IPS-20b (cell line): ENCODE results near the gene SLC16A3.

Experiments used
- H3K27ac ChIP-seq: one replicate; pipeline ENCODE4 v1.5.1; 2013; ENCODE audit warnings: low read length
- H3K27me3 ChIP-seq: 2 replicates; pipeline ENCODE4 v1.6.1; 2013; ENCODE audit warnings: mild to moderate bottlenecking, low read length, inconsistent platforms; ENCODE audit not compliant: insufficient read depth
- H3K36me3 ChIP-seq: 2 replicates; pipeline ENCODE4 v1.6.1; 2013; ENCODE audit warnings: low read depth, mild to moderate bottlenecking, inconsistent platforms, low read length, moderate library complexity; ENCODE audit not compliant: insufficient read depth
- H3K4me1 ChIP-seq: 2 replicates; pipeline ENCODE4 v1.6.1; 2013; ENCODE audit warnings: mild to moderate bottlenecking, control low read depth, inconsistent platforms, low read length, moderate library complexity; ENCODE audit not compliant: insufficient read depth
- H3K4me3 ChIP-seq: 2 replicates; pipeline ENCODE4 v1.5.1; 2013; ENCODE audit warnings: mild to moderate bottlenecking, low read length, inconsistent platforms
- H3K9ac ChIP-seq: 2 replicates; pipeline ENCODE4 v1.6.1; 2013; ENCODE audit warnings: low read depth, mild to moderate bottlenecking, inconsistent platforms, low read length, moderate library complexity
- H3K9me3 ChIP-seq: 2 replicates; pipeline ENCODE4 v1.6.1; 2013; ENCODE audit warnings: mild to moderate bottlenecking, low read depth, low read length, inconsistent platforms; ENCODE audit not compliant: insufficient read depth

SLC16A3 gene

DNA sequence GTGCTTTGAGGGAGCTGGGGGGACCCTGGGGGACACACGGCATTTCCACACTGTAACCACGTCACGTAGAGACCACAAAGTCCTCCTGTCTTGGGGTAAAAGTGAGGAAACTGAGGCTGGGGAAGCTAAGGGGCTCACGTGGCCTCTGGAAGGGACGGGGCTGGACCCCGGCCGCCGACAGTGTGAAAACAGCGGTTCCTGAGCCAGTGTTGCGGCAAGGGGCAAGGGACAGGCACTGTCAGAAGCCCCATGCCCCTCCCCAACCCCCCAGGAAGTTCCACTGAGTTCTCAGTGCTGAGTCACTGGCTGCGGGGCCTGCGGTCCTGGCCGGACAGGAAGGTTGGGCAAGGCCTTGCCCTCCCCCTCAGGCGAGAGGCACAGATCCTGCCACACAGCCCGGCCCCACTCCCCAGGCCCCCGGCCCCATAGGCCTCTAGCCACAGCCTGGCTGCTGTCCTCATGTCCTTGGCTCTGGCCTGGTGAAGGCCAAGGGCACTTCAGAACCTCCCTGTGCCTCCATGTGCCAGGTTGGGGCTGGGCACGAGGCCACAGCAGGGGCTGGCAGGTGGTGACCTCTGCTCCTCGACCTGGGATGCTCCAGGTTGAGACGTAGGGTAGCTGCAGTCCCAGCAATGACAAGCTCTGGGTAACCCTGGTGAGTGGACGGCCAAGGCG, 11.2 kb upstream of the SLC16A3 start:
- H3K9ac ChIP-seq: no peak overlapping the region
- H3K36me3 ChIP-seq: no peaks in the 10 kb centered on the region
- peaks cover 29% of the 10 kb centered on the region for H3K27me3 ChIP-seq
- no peaks in the 10 kb centered on the region for H3K9me3 ChIP-seq
- no peaks in the 10 kb centered on the region for H3K4me1 ChIP-seq
- H3K4me3 ChIP-seq: no peak overlapping the region
- H3K27ac ChIP-seq: no peak overlapping the region

DNA sequence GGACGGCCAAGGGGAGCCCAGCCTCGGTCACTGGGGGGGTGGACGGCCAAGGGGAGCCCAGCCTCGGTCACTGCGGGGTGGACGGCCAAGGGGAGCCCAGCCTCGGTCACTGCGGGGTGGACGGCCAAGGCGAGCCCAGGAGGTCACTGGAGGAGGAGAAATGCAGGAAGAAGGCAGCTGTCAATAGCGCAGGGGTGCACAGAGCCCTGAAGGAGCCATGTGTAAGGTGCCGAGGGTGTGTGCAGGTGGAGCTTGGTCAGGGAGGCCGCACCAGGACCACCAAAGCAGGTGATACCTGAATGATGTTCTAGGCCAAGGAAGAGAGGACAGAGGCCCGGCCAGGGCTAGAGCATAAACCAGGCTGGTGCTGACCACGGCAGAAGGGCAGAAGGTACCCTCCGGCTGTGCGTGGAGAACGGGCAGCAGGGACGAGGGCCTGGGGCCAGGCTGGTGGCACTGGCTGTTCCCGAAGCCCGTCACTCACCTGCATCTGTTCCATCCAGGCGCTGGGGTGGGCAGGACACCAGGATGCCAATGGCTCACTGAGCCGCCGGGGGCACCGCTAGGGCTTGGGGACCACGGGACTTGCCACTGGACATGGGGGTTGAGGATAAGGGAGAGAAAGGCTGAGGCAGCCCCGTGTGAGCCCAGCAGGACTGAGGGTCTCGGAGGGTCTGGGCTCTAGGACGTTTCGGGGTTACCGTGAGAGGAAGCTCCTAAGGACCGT, 10.3 kb upstream of the SLC16A3 start:
- Histone ChIP-seq H3K9ac (no peak overlapping the region), H3K4me1 (no peaks in the 10 kb centered on the region), H3K27ac (no peak overlapping the region)

DNA sequence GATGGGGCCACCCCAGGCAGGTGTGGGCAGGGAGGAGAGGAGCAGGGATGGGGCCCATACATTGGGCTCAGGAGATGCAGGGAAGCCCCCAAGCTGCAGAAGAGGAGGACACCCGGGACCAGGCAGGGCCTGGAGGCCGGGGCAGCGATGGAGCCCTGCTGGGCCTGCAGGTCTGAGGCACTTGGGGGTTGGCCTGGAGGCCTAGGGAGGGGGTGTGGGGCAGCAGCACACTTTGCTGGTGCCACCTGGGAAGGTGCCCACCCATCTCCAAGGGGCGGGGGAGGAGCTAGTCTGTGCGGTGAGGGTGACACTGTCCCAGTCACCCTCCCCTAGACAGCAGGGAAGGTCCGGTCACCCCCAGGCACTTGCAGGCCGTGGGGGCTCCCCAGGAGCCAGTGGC, 9.8 kb upstream of the SLC16A3 start:
- no peak overlapping the region for H3K4me3 ChIP-seq
- no peaks in the 10 kb centered on the region for H3K36me3 ChIP-seq
- no peaks in the 10 kb centered on the region for H3K4me1 ChIP-seq
- no peak overlapping the region for H3K27ac ChIP-seq
- no peaks in the 10 kb centered on the region for H3K9me3 ChIP-seq
- H3K27me3 ChIP-seq: peaks cover 17% of the 10 kb centered on the region
- no peak overlapping the region for H3K9ac ChIP-seq

More for the DNA sequence above, 10.3 kb upstream of the SLC16A3 start:
- Histone ChIP-seq H3K36me3 (no peaks in the 10 kb centered on the region), H3K4me3 (no peak overlapping the region), H3K27me3 (peaks cover 23% of the 10 kb centered on the region), H3K9me3 (no peaks in the 10 kb centered on the region)

DNA sequence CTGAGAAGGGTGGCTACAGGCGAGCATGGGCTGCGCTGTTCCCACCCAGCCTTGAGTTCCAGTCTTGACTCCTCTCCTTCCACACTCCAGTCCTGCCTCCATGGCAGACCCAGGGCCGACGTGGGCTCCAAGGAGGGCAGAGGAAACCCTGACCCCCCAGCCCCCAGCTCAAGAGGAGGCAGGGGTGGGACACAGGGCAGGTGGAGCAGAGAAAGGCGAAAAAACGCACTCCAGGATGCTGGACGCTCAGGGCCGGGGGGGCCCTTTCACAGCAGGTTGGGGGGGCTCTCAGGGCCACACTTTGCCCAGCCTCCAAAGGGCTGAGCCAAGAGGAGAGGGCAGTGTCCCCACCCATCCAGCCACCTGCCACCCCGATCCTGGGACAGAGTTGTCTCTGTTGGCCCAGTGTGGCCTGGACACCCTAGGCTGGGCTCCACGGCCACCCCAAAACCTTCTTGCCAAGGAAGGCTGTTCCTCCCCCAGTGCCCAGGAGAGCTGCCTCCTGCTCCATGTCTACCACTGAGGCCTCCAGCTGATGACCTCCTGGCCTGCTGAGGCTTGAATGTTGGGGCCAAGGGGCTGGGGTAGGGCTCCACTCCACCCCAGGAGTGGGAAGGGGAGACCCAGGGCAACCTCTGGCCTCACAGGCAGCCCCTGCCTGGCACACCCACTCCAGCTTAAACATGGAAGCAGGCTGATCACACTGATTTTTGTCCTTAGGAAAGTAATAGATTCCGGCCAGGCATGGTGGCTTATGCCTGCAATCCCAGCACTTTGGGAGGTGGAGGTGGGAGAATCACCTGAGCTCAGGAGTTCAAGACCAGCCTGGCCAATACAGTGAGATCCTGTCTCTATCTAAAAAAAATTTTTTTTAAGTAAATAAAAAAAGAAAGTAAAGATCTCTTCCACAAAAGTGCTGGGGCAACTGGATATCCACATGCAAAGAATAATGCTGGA, 8.8 kb upstream of the SLC16A3 start:
- Histone ChIP-seq H3K4me3 (no peak overlapping the region), H3K27ac (no peak overlapping the region), H3K9me3 (no peaks in the 10 kb centered on the region), H3K9ac (no peak overlapping the region), H3K27me3 (0 out of 2 replicates have a peak, but pooled peaks cover 10% of the 10 kb centered on the region), H3K36me3 (no peaks in the 10 kb centered on the region), H3K4me1 (no peaks in the 10 kb centered on the region)

DNA sequence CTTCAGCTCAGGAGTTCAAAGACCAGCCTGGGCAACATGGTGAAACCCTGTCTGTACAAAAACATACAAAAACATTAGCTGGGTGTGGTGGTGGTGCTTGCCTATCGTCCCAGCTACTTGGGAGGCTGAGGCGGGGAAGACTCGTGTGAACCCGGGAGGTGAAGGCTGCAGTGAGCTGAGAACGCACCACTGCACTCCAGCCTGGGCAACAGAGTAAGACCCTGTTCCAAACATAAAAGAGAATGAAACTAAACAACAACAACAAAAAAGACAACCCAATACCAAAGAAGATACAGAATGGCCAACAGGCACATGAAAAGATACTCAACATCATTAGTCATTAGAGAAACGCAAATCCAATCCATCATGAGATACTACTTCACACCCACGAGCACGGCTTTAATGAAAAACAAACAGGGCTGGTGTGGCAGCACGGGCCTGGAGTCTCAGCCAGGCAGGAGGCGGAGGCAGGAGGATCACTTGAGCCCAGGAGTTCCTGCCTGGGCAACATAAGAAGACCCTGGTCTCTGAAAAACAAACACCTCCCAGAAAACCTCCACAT, 7.4 kb upstream of the SLC16A3 start:
- H3K9ac ChIP-seq: no peak overlapping the region
- H3K4me1 ChIP-seq: no peaks in the 10 kb centered on the region
- no peaks in the 10 kb centered on the region for H3K9me3 ChIP-seq
- no peak overlapping the region for H3K4me3 ChIP-seq
- H3K27me3 ChIP-seq: peaks cover 10% of the 10 kb centered on the region; the same call in 1 of the 2 replicates
- no peaks in the 10 kb centered on the region for H3K36me3 ChIP-seq
- no peak overlapping the region for H3K27ac ChIP-seq

DNA sequence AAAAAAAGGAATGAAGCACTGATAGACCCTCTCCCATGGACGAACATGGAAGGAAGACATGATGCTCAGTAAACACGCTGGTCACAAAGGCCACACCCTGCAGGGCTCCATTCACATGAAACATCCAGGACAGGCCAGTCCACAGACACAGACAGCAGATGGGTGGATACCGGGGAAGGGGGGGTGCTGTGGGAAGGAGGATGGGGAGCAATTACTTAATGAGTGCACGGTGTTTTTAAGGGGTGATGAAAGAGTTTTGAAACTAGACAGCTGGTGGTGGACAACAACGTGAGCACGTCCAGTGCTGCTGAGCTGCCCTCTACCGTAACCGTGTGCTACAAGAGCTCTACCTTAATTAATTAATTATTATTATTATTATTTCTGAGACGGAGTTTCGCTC, 6.0 kb upstream of the SLC16A3 start:
- H3K9ac ChIP-seq: no peak overlapping the region

DNA sequence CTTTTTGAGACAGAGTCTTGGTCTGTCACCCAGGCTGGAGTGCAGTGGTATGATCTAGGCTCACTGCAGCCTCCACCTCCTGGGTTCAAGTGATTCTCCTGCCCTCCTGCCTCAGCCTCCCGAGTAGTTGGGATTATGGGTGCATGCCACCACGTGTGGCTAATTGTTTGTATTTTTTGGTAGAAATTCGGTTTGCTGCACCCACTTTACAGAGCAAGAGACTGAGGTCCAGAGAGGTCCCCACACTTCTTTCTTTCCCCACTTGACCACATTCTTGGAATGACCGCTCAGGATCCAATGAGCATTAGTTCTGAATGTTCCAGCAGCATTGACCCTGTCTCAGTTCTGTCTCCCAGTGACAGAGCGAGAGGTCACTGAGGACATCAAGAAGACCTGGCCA, 5.3 kb upstream of the SLC16A3 start:
- Histone ChIP-seq H3K9me3 (no peaks in the 10 kb centered on the region), H3K27me3 (peaks cover 31% of the 10 kb centered on the region), H3K36me3 (no peaks in the 10 kb centered on the region), H3K4me3 (no peak overlapping the region), H3K9ac (no peak overlapping the region), H3K27ac (no peak overlapping the region), H3K4me1 (no peaks in the 10 kb centered on the region)

More for the DNA sequence above, 6.0 kb upstream of the SLC16A3 start:
- Histone ChIP-seq H3K4me3 (no peak overlapping the region), H3K27ac (no peak overlapping the region), H3K36me3 (no peaks in the 10 kb centered on the region), H3K27me3 (peaks cover 24% of the 10 kb centered on the region), H3K9me3 (no peaks in the 10 kb centered on the region), H3K4me1 (no peaks in the 10 kb centered on the region)

DNA sequence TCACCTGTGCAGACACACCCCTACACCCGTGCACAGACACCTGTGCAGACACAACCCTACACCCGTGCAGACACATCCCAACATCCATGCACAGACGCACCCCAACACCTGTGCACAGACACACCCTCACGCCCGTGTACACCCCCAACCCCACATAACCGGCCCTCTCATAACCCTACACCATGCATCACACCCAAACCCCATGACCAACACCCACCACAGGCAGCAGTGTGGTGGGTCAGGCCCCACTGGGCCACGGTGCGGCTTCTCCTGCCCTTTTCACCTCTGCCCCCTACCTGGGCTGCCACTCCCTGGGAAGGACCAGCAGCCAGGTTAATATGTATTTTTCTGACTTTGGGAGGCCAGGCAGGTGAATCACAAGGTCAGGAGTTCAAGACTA, 4.2 kb upstream of the SLC16A3 start:
- H3K4me3 ChIP-seq: no peak overlapping the region
- H3K9me3 ChIP-seq: no peaks in the 10 kb centered on the region
- H3K27ac ChIP-seq: no peak overlapping the region
- H3K9ac ChIP-seq: no peak overlapping the region
- H3K36me3 ChIP-seq: no peaks in the 10 kb centered on the region
- no peaks in the 10 kb centered on the region for H3K4me1 ChIP-seq
- H3K27me3 ChIP-seq: peaks cover 41% of the 10 kb centered on the region

DNA sequence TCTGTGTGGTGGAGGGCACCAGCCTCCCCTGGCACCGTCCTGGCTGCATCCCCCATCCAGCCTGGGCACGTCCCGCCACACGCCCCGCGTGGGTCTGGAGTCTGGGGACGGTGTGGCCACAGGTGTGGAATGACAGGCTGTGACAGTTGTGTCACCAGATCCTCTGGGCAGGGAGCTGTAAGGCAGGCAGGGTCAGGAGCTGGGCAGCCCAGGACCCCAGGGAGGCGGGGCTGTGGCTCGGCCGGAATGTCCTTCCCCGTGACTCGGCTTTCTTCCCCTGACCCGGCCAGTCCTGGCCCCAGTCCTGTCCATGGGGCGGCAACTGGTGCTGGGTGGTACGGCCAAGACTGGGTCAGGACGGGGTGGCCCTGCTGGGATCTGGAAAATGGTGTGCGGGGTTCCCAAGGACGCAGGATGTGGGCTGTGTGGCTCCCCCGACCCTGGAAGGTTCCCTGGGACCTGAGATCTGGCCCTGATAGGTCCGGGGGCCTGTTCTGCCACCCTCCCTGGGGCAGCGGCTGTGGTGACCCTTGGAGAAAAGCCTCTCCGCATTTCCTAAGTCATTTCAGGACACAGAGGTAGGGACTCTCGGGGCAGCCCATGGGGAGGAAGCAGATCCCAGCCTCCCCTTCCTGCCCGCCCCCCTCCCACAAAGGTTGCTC, 3.3 kb upstream of the SLC16A3 start:
- H3K9me3 ChIP-seq: no peaks in the 10 kb centered on the region
- no peak overlapping the region for H3K9ac ChIP-seq
- no peak overlapping the region for H3K4me3 ChIP-seq
- no peaks in the 10 kb centered on the region for H3K4me1 ChIP-seq
- peaks cover 50% of the 10 kb centered on the region for H3K27me3 ChIP-seq
- no peak overlapping the region for H3K27ac ChIP-seq
- H3K36me3 ChIP-seq: no peaks in the 10 kb centered on the region

DNA sequence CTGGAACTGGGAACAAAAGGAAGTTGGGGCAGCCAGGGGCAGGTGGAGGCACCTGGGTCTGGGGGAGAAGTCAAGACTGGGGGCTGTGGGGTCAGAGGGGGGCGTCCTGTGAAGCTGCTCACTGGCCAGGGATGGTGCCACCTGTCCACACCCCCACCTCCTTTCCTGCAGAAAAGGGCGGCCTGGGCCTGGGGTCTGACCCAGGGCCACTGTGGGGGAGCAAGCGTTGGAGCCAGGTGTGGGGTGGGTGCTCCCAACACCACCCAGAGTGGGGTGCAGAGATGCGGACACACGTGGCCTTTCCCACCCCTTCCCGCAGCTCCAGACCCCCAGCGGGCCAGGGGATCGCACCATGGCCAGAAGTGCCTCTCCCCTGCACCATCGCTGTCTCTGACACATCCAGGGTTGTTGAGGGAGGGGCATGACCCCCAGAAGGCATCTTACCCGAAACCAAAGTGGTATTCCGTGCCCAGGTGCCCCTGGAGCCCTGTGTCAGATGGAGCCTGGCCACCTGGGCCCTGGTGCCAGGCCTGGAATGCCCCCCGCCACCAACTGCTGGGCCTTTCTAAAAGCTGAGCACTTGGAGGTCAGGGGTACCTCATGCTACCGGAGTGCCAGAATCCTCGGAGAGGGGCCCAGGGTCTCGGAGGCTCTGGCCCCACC, 2.6 kb upstream of the SLC16A3 start:
- no peak overlapping the region for H3K4me3 ChIP-seq
- H3K36me3 ChIP-seq: no peaks in the 10 kb centered on the region
- no peak overlapping the region for H3K9ac ChIP-seq
- no peaks in the 10 kb centered on the region for H3K4me1 ChIP-seq
- no peak overlapping the region for H3K27ac ChIP-seq
- H3K27me3 ChIP-seq: peaks cover 55% of the 10 kb centered on the region
- no peaks in the 10 kb centered on the region for H3K9me3 ChIP-seq
